ENCODE measurements around the gene WDR48.

WDR48 gene

DNA sequence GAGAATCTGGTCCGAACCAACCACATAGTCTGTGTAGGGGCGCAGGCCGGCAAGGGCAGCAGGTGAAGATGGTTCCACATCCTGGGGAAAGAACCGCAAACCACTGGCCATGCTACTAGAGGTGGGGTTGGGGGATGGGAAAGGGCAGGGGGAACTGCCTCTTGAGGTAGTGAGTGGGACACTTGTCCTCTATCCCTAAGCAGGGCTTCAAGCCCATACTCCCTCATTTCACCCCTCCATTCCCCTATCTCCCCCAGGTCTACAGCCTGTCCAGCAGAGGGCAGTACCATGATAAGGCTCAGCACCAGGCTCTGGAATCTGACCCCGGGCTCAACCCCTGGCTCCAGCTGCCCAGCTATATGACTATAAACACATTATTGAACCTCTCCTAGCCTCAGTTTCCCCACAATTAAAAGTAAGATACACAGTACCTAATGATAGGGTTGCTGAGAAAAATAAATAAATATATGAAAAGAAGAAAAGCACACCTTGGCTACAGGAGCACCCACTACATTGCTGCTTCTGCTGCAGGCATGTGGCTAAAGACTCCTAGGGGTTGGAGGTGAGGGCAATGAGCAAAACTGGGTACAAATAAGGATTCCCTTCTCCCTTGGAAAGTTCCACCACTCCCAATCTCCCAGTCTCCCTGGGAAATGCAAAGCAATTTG is 49.3 kb downstream of the WDR48 start:
- peaks cover 9% of the 10 kb centered on the region; the same call in 1 of the 2 replicates for H3K36me3 ChIP-seq (ENCODE audit: control insufficient read depth, insufficient read depth, low read length)
- H3K27me3 ChIP-seq (ENCODE audit: control insufficient read depth, insufficient read depth, low read length): no peaks in the 10 kb centered on the region
- no peaks in the 10 kb centered on the region for H3K9me3 ChIP-seq (ENCODE audit: control insufficient read depth, insufficient read depth, low read length)
- no peak overlapping the region for H3K27ac ChIP-seq (ENCODE audit: low read length)
- no CpG with 5 or more reads among the region's 5 CpGs for WGBS (ENCODE audit: insufficient coverage, insufficient read length)
- no peaks in the 10 kb centered on the region for H3K4me1 ChIP-seq (ENCODE audit: control insufficient read depth, insufficient read depth, low read length)
- no peak overlapping the region for H3K4me3 ChIP-seq (ENCODE audit: low read length)
- no peak for DNase-seq (ENCODE audit: low read depth, low spot score)

DNA sequence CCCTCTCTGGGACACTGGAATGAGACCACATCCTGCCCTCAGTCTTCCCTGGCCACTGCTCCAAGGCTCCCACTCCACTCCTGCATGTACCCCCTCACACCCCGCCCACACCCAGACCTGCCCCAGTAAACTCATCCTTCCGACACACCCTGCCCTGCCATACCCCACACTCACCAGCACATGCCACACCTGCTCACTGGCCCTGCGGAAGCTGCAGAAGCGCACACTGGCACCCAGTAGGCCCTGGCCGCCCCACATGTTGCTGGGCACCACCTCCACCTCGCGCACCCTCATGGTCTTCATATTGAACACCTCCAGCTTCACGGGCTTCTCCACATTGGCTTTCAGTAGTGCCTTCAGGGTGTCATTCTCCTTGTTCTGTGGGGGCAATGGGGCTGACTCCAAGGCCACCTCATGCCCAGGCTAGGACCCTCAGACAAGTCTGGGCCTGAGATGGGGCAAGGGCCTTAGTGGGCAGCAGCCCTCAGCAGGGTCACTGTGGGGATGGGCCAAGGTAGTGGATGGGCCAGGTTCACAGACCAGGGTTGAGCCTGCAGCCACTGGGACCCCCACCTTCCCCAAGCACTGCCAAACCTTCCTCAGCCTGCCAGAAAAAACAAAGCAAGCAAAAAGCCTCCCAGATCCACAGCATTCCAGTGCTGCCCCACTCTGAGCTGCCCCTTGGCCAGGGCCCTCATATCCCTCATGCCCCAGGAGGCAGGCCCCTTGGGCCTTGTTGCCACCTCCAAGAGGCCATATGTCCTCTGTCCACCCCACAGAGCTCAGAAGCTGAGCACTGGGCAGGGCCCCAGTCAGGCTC is 50.9 kb downstream of the WDR48 start:
- Histone ChIP-seq H3K4me3 (ENCODE audit: low read length) (no peak overlapping the region), H3K27ac (ENCODE audit: low read length) (no peak overlapping the region), H3K9me3 (ENCODE audit: control insufficient read depth, insufficient read depth, low read length) (no peaks in the 10 kb centered on the region), H3K4me1 (ENCODE audit: control insufficient read depth, insufficient read depth, low read length) (no peaks in the 10 kb centered on the region), H3K27me3 (ENCODE audit: control insufficient read depth, insufficient read depth, low read length) (no peaks in the 10 kb centered on the region), H3K36me3 (ENCODE audit: control insufficient read depth, insufficient read depth, low read length) (peaks cover 9% of the 10 kb centered on the region; the same call in 1 of the 2 replicates)
- WGBS (ENCODE audit: insufficient coverage, insufficient read length): no CpG with 5 or more reads among the region's 8 CpGs
- no peak for DNase-seq (ENCODE audit: low read depth, low spot score)

DNA sequence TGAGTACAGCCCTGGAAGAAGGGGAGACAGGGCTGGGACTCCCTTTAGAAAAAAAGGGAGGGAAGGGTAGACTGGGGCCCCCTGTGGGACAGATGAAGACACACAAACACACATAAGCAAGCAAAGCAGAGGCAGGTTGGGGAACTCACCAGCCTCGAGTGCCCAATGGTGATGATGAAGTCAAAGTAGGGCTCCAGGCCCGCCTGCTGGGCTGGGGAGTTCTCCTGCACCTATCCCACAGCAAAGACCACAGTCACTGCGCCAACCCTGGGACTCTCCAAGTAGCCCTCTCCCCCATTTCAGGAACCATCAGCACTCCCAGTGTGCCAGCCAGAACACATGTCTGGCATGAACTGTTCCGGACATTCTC is 51.5 kb downstream of the WDR48 start:
- no peaks in the 10 kb centered on the region for H3K27me3 ChIP-seq (ENCODE audit: control insufficient read depth, insufficient read depth, low read length)
- no peaks in the 10 kb centered on the region; the same call in 1 of the 2 replicates for H3K4me1 ChIP-seq (ENCODE audit: control insufficient read depth, insufficient read depth, low read length)
- no peak for DNase-seq (ENCODE audit: low read depth, low spot score)
- H3K36me3 ChIP-seq (ENCODE audit: control insufficient read depth, insufficient read depth, low read length): peaks cover 4% of the 10 kb centered on the region; the same call in 1 of the 2 replicates
- no peaks in the 10 kb centered on the region for H3K9me3 ChIP-seq (ENCODE audit: control insufficient read depth, insufficient read depth, low read length)
- no peak overlapping the region for H3K27ac ChIP-seq (ENCODE audit: low read length)
- no CpG with 5 or more reads among the region's 4 CpGs for WGBS (ENCODE audit: insufficient coverage, insufficient read length)
- H3K4me3 ChIP-seq (ENCODE audit: low read length): no peak overlapping the region

DNA sequence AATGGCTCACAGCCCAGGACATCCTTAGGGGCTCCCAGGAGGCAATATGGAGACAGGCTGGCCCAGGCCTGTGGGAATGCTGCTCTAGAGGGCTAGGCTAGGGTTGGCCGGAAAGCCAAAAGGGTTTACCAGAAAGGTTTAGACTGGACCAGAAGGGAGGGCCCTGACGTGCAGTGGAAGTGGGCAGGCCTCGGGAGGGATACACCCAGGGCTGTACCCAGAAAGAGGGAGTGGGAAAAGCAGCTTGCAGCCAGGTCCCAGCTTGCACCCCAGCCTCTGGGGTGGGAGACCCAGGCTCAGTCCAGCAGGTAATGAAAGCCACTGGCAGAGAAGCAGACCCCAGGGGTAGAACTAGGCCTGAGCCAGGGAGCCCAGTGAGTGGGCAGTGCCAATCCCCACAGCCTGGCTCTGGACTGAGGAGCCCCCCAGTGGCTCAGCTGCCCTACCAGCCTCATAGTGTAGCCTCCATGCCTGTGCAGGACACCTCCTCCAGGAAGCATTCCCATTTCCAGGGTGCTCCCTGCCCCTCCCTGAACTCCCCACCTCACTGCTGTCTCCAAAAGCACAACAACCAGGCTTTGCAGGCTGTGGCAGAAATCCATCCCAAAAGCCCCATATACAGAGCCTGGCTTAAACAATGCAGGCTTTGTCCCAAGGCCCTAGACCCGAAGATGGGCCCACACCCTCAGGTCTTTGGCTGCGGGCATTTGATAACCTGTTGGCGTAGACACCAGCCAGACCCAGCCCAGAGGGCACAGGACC is 52.2 kb downstream of the WDR48 start:
- H3K36me3 ChIP-seq (ENCODE audit: control insufficient read depth, insufficient read depth, low read length): no peaks in the 10 kb centered on the region
- no CpG with 5 or more reads among the region's 6 CpGs for WGBS (ENCODE audit: insufficient coverage, insufficient read length)
- no peak for DNase-seq (ENCODE audit: low read depth, low spot score)

DNA sequence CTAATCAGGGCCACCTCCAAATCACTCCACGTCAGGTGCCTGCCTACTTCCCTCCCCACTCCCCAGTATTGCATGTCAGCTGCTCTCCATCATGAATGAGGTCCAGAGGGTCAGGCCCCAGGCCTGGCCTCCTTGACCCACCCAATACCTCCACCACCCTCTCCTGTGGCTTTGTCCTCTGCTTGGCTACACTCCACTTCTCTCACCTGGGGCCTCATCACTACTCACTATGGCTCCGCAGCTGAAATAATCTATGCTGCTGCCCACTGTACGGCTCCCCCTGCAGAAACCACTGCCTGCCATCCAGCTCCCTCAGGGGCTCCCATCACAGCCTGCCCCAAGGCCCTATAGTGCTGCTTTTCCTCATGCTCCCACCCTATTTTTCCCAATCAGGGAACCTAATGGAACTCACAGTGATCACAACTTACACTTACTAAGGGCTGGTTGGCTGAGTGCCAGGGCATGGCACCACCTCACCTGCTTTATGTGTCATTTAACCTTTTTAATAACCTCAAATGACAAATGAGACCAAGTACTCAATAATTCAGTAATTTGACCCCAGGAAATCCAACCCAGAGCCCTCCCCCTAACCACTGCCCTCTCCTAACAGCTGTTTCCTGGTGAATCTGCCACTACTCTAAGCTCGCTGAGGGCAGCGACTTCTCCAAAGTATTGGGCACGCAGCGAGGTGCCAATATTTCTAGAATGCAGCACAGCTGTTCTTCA is 53.3 kb downstream of the WDR48 start:
- no peaks in the 10 kb centered on the region for H3K27me3 ChIP-seq (ENCODE audit: control insufficient read depth, insufficient read depth, low read length)
- H3K4me3 ChIP-seq (ENCODE audit: low read length): no peak overlapping the region
- no peaks in the 10 kb centered on the region for H3K36me3 ChIP-seq (ENCODE audit: control insufficient read depth, insufficient read depth, low read length)
- H3K9me3 ChIP-seq (ENCODE audit: control insufficient read depth, insufficient read depth, low read length): no peaks in the 10 kb centered on the region
- WGBS (ENCODE audit: insufficient coverage, insufficient read length): no CpG with 5 or more reads among the region's 7 CpGs
- H3K4me1 ChIP-seq (ENCODE audit: control insufficient read depth, insufficient read depth, low read length): no peaks in the 10 kb centered on the region; the same call in 1 of the 2 replicates
- H3K27ac ChIP-seq (ENCODE audit: low read length): no peak overlapping the region
- DNase-seq (ENCODE audit: low read depth, low spot score): no peak

More for the DNA sequence above, 52.2 kb downstream of the WDR48 start:
- H3K4me1 ChIP-seq (ENCODE audit: control insufficient read depth, insufficient read depth, low read length): no peaks in the 10 kb centered on the region; the same call in 1 of the 2 replicates
- no peaks in the 10 kb centered on the region for H3K27me3 ChIP-seq (ENCODE audit: control insufficient read depth, insufficient read depth, low read length)
- H3K9me3 ChIP-seq (ENCODE audit: control insufficient read depth, insufficient read depth, low read length): no peaks in the 10 kb centered on the region
- no peak overlapping the region for H3K27ac ChIP-seq (ENCODE audit: low read length)
- no peak overlapping the region for H3K4me3 ChIP-seq (ENCODE audit: low read length)

DNA sequence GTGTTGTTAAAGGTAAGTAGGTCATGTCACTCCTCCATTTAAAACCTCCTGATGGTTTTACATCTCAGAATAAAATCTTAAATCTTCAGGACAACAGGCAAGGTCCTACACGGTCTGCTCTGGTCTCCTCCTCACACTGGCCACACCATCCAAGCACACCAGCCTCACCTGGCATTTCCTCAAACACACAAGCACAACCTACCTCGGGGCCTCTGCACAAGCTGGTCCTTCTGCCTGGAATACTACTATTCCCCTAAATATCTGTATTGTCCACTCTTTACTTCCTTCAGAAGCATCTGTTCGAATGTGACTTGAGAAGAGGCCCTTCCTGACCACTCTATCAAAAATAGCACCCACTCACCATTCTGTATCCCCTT is 53.9 kb downstream of the WDR48 start:
- no peak overlapping the region for H3K27ac ChIP-seq (ENCODE audit: low read length)
- no peak overlapping the region for H3K4me3 ChIP-seq (ENCODE audit: low read length)
- H3K4me1 ChIP-seq (ENCODE audit: control insufficient read depth, insufficient read depth, low read length): no peaks in the 10 kb centered on the region; the same call in 1 of the 2 replicates
- no peaks in the 10 kb centered on the region for H3K36me3 ChIP-seq (ENCODE audit: control insufficient read depth, insufficient read depth, low read length)
- DNase-seq (ENCODE audit: low read depth, low spot score): no peak
- H3K9me3 ChIP-seq (ENCODE audit: control insufficient read depth, insufficient read depth, low read length): no peaks in the 10 kb centered on the region
- no CpG with 5 or more reads among the region's 3 CpGs for WGBS (ENCODE audit: insufficient coverage, insufficient read length)
- no peaks in the 10 kb centered on the region for H3K27me3 ChIP-seq (ENCODE audit: control insufficient read depth, insufficient read depth, low read length)

DNA sequence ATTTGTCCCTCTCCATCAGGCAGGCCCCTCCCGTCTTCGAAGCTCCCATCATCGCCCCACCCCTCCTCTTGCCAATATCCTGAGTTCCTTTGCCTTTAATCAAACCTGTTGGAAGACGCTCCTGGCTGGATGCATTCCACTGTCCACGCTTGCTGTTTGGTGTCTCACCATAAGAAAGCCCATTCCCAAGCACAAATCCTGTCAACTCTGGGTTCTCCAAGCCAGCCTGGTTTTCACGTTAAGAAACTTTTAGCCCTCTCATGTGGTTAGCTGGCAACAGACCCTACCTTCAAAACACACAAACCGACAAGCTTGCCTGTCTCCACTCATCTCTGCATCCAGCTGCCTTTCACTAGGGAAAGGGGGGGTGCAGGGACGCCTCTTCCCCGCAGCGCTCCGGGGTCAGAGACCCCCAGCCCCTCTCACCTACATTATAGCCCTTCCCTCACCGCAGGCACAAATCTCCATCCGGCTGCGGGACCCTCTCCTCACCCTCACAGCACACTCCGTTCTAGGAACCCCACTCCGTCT is 54.5 kb downstream of the WDR48 start:
- Histone ChIP-seq H3K27ac (ENCODE audit: low read length) (no peak overlapping the region), H3K9me3 (ENCODE audit: control insufficient read depth, insufficient read depth, low read length) (no peaks in the 10 kb centered on the region), H3K4me1 (ENCODE audit: control insufficient read depth, insufficient read depth, low read length) (no peaks in the 10 kb centered on the region; the same call in 1 of the 2 replicates), H3K27me3 (ENCODE audit: control insufficient read depth, insufficient read depth, low read length) (no peaks in the 10 kb centered on the region), H3K36me3 (ENCODE audit: control insufficient read depth, insufficient read depth, low read length) (no peaks in the 10 kb centered on the region), H3K4me3 (ENCODE audit: low read length) (peak overlapping the region; percentile 81)
- WGBS (ENCODE audit: insufficient coverage, insufficient read length): no CpG with 5 or more reads among the region's 16 CpGs
- DNase-seq (ENCODE audit: low read depth, low spot score): no peak

DNA sequence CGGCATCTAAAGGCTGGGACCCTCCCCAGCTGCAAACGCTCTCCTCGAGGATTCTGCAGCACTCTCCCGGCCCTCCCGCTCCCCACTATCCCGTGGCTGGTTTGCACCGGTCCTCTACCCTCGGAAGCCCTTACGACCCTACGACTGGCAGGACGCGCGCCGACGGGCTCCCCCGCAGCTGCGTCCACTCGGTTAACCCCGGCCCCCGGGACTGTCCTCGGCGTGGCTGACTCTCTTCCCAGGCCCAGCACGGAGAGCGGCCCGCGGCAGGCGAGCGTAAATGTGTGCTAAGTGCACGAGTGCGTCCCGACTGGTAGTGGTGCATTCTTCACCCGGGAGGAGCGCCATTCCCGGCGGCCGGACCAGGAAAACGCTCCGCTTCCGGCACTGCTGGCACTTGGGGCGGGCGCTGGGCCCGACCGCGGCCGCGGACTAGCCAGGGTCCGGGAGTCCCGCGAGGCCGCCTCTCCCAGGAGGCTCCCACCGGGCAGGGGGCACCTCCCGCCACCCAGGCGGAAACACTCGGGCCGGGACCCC is 55.1 kb downstream of the WDR48 start:
- H3K36me3 ChIP-seq (ENCODE audit: control insufficient read depth, insufficient read depth, low read length): no peaks in the 10 kb centered on the region
- no CpG with 5 or more reads among the region's 55 CpGs for WGBS (ENCODE audit: insufficient coverage, insufficient read length)
- no peak for DNase-seq (ENCODE audit: low read depth, low spot score)
- no peaks in the 10 kb centered on the region; the same call in 1 of the 2 replicates for H3K4me1 ChIP-seq (ENCODE audit: control insufficient read depth, insufficient read depth, low read length)
- H3K27ac ChIP-seq (ENCODE audit: low read length): no peak overlapping the region
- no peaks in the 10 kb centered on the region for H3K27me3 ChIP-seq (ENCODE audit: control insufficient read depth, insufficient read depth, low read length)
- peak overlapping the region; percentile 81 for H3K4me3 ChIP-seq (ENCODE audit: low read length)
- H3K9me3 ChIP-seq (ENCODE audit: control insufficient read depth, insufficient read depth, low read length): no peaks in the 10 kb centered on the region

DNA sequence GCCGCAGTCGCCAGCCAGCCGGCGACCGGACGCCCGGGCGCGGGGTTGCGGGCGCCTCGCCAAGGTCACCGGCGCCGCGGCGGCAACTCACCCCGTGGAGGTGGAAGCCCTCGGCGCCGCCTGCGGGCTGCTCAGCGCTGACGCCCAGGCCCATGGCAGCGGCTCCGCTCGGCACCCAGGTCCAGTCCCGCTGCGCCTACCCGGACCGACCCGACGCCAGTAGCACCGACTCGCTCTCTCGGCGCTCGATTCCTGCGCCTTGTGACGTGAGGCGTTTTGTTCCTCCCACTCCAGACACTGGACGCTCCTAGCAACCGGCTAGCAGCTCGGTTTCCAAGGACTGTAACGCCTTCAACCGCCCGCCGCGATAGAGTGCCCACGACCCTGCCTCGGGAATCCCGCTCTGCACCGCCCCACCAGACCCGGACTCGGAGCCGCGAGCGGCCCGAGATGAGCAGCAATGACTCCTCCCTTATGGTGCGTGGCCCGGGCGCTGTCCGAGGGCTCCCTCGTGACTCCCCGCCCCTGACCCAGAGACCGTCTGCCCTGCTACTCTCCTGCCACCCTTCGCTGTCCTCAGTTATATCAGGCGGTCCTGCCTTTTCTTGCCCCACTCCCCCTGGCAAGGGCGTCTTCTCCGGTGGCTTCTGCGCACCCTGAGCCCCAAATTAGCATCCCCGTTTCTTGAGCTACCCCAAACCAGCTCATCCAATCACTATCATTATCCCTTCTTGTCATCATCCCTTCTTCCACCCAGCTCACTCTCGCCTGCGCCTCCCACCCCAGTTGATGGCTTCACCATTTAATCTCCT is 55.8 kb downstream of the WDR48 start, which contains the start of the genes GORASP1 and TTC21A:
Gene GORASP1, minus strand, starts transcription at position 240 of the 812 bp plus-strand sequence. Its CDS starts 86 bp downstream, at position 154.
Gene TTC21A, plus strand, starts transcription at position 293 of the 812 bp plus-strand sequence. Its CDS starts 158 bp downstream, at position 451.
- H3K9me3 ChIP-seq (ENCODE audit: control insufficient read depth, insufficient read depth, low read length): no peaks in the 10 kb centered on the region
- WGBS (ENCODE audit: insufficient coverage, insufficient read length): no CpG with 5 or more reads among the region's 74 CpGs
- no peaks in the 10 kb centered on the region for H3K27me3 ChIP-seq (ENCODE audit: control insufficient read depth, insufficient read depth, low read length)
- H3K27ac ChIP-seq (ENCODE audit: low read length): no peak within 1 kb of the TSS
- peak; percentile 58 for DNase-seq (ENCODE audit: low read depth, low spot score)
- no peaks in the 10 kb centered on the region for H3K36me3 ChIP-seq (ENCODE audit: control insufficient read depth, insufficient read depth, low read length)
- no peaks in the 10 kb centered on the region; the same call in 1 of the 2 replicates for H3K4me1 ChIP-seq (ENCODE audit: control insufficient read depth, insufficient read depth, low read length)
- H3K4me3 ChIP-seq (ENCODE audit: low read length): peak within 1 kb of the TSS; percentile 81

All from iPS DF 6.9 (cell line).